GM18867 (cell line): Measurements from ENCODE around the gene HHIPL1.

ENCODE experiments used
- ATAC-seq: cut with Tn5 transposase; IDR thresholded peaks from one replicate; pipeline ENCODE4 v1.9.1; 2021; ENCODE audit warnings: mild to moderate bottlenecking, moderate library complexity; ENCODE audit not compliant: unreplicated experiment

Gene HHIPL1

DNA sequence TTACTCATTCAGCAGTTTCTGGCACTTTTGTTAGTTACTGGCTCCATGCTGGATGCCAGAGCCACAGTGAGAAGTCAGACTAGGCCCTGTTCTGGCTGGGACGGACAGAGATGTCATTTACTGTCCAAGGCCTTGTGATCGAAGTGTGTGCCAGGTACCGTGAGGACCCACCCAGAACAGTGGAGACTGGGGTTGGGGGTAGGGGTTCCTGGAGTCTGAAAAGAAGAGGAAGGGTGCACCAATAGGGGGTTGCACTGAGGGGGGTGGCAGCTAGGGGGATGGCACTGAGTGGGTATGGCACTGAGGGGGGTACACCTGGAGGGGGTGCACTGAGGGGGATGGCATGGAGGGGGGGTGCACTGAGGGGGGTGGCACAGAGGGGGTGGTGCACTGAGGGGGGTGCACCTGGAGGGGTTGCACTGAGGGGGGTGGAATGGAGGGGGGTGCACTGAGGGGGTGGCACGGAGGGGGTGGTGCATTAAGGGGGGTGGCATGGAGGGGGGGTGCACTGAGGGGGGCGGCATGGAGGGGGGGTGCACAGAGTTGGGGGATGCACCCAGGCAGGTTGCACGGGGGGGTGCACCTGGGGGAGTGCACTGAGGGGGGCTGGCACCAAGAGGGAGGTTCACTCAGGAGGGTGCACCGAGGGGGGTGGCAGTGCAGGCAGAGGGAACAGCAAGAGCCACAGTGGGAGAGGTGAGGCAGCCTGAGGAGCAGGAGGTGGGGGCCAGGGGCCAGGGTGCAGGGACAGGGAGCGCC lies 28.6 kb downstream of the HHIPL1 start:
- ATAC-seq, result no peak

DNA sequence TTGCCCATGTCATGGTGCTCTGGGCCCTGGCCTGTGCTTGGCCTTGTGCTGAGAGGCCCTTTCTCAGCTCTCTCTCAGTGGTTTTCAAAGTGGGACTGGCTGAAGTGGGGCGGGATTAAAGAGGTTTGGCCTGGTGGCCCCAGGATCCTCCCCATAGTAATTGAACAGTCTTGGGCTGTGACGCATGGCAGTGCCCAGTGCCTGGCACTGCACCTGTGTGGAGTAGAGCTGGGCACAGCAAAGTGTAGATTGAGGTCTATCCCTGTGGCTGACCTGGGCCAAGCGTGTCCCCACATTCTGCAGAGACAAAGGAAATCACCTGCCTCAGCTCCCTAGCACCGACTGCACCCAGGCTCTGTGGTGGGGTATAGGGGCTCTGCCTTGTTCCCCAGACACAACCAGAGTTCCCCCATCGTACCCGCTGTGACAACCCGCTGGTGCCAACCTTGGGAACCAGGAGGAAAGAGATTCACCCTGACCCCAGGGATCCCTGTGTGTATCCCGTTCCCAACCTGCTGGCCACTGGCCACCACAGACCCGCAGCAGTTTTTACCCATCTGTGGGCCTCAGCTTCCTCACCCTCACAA lies 29.2 kb downstream of the HHIPL1 start:
- no peak for ATAC-seq

DNA sequence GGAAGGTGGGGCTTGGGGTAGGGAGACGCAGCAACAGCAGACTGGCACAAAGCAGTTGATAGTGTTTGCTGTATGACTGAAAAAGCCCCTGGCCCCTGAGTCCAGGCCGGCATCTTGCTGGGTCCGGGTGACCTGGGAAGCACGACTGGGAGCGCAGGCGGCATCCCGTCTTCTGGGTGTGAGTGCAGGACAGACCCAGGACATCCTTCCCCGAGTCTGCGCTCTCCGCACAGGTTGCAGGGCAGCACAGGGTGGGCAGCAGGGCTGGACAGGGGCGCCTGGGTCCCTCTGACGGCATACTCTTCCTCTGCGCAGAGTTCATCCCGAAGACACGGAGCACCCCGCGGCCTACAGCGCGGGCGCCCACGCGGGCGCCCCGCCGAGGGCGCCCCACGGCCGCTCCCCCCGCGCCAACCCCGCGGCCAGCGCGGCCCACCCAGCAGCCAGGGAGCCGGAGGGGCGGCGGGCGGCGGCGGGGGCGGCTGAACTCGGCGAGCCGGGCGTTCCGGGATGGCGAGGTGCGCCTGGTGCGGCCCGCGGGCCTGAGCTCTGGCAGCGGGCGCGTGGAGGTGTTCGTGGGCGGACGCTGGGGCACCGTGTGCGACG lies 29.9 kb downstream of the HHIPL1 start:
- ATAC-seq, result no peak

DNA sequence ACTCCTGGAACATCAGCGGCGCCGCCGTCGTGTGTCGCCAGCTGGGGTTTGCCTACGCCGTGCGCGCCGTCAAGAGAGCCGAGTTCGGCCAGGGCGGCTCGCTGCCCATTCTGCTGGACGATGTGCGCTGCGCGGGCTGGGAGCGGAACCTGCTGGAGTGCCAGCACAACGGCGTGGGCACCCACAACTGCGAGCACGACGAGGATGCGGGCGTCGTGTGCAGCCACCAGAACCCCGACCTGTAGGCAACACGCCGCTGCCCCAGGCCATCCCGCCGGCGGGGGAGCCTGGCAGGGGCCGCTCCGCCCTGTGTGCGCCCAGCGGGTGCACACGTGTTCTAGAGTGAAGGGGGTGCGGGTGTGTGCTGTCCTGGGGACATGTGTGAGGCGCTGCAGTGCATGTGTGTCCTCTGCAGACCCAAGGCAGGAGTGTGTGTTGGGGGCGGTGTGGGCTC lies 30.5 kb downstream of the HHIPL1 start:
- ATAC-seq, result no peak

DNA sequence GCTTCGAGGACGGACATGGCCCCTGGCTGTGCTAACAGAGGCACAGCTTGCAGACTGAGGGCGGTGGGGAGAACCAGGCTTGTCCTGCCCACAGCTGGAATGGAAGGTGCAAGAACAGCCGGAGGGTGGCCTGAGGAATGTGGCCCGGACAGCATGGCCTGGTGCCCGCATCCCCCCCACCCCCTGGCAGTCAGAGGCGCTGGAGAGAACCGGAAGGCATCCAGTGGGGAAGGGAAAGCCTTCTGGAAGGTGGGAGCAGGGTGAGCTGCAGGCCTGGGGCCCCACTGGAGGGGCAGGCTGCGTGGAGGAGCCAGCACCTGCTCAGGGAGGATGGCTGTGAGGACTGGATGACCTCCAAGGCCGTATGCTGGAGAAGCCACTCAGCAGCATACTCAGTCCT lies 31.0 kb downstream of the HHIPL1 start:
- no peak for ATAC-seq

DNA sequence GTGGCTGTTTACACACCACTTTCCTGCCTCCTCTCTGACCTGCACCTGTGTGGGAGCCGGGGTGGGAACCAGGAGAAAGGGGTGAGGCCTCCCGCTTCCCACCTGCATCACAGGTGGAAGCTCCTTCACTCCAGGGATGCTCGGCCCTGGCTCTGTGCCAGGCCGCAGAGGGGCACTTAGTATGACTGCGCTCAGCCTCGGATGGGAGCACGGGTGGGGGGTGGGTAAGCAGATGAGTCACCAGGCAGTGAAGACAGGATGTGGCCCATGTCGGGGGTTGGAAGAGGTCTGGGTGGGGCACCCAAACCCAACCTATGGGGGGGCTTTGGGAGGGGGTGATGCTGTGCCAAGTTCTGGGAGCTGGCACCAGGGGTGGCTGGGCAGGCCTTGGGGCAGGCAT lies 31.7 kb downstream of the HHIPL1 start:
- no peak for ATAC-seq

DNA sequence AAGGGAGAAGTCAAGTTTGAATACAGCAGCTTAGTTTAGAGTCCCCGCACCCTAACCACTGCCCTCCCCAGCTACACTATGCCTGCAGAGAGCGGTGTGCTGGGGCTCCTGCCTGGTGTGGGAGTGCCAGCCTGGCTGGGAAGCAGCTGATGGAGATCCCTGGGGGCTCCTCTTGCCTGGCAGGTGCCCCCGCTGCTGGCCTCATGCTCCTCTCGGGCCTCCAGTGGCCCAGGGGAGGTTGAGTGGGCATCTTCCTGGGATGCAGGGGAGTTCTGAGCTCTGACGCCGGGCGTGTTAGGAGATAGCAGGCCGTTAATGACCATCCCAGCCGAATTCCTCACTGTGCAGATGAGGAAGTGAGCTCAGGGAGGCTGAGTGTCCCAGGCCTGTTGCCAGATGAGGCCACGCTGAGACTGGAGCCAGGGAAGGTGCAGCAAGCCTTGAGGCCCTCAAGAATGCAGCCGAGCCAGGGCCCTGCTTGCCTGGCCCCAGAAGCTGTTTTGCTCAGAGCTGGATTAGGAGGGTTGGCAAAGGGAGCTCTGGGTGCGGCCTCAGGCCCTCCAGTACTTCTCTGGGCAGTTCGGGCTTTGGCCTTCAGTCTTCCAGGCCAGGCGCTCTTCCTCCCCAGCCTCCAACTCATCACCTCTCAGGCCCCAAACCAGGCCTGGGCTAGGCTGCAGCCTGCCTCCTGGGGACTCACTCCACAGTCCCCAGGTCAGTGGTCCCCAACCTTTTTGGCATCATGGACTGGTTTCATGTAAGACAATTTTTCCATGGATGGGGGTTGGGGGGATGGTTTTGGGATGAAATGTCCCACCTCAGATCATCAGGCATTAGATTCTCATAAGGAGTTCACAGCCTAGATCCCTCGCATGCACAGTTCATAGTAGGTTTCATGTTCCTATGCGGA lies 32.6 kb downstream of the HHIPL1 start:
- ATAC-seq, result no peak

DNA sequence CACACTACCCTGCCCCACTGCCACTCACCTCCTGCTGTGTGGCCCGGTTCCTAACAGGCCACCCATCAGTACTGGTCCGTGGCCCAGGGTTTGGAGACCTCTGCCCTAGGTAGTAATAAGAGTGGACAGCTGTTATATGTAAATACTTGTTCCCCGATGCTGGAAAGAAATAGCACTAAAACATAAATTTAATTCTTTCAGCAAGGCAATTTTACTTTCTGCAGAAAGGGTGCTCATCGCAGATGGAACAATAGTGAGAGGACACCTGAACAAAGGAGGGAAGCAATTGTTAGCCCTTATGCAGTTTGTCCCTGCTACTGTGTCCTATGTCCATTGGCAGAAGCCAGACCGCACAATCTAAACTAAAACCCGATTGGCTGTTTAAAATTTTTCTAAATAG lies 33.3 kb downstream of the HHIPL1 start:
- ATAC-seq, result no peak

DNA sequence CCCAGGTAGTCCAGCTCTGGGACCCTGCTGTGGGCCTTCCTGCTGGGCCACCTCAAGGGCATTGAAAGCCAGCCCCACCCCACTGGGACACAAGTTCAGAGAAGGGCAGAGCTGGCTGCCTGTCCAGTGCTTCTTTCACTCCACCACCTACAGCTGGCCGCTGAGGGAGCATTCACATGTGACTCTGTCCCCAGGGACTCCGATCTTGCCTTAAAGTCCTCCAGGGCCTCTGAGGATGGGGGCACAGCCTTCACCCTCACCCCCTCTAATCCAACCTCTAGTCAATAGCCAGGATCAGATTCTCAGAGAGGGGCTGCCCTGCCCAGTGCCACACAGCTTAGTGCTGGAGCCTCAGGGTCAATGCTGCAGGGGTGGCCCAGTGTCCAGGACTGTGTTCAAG lies 34.2 kb downstream of the HHIPL1 start:
- ATAC-seq, result no peak

DNA sequence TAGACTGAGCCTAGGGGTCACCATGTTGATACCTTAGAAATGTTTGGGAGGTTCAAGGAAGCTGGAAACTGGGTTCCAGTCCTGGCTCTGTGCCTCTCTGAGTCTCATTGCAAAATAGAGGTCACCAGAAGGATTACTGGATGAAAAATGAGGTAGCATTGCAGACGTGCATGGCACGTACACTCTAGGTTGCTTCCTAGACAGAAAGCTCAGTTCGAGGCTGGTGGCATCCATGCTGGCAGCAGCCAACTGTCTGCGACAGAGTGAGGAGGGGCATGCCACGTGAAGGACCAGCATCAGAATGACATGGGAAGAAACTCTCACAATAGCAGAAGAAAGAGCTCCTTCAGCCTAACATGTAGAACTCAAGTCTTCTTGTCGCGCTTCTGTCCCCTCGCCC lies 34.6 kb downstream of the HHIPL1 start:
- no peak for ATAC-seq

DNA sequence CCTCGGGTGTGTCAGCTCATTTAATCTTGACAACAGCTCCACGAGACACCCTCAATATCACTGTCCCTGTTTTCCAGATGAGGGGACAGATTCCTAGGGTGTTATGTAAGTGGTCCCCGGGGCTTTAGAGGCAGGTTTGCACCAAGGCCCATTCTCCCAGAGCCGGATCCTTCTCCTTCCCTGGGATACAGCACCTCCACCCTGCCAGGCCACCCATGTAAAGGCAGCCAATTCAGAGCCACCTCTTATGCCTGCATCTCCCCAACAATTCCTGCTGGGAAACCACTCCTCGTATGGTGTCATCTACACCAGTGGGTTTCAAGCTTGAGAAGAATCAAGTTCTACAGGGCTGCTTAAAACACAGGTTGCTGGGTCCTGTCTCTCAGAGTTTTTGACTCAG lies 35.1 kb downstream of the HHIPL1 start:
- ATAC-seq, result no peak

DNA sequence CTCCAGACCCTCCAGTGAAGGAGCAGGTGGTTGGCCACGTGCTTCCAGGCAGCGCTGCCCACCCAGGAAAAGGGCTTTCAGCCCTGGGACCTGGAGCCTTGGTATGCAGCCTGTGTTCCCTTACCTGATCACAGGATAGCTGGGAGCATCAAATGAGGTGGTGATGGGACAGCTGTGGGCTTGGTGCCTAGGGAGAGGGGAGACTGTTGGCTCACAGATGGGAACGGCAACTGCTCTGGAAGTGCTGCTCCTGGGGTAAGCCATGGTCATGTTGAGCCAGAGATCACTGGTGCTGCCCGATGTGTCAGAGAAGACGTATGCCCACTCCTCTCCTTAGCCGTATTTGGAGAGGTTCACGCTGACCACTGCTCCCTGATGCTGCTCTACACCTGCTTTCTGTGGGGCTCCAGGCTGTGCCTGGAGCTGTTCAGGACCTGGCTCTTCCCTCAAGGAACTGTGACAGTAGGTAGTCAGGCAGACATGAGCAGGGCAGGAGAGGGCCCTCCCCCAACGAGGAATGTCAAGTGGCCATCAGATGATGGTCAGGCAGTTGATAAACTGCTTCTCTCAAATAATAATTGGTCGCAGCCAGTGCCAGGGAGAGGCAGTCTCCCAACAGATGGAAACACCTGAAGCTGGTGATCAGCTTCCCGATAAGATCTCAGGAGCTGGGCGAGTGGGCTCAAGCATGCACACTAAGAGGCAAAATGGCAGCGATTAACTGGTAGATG lies 36.3 kb downstream of the HHIPL1 start:
- ATAC-seq, result no peak

DNA sequence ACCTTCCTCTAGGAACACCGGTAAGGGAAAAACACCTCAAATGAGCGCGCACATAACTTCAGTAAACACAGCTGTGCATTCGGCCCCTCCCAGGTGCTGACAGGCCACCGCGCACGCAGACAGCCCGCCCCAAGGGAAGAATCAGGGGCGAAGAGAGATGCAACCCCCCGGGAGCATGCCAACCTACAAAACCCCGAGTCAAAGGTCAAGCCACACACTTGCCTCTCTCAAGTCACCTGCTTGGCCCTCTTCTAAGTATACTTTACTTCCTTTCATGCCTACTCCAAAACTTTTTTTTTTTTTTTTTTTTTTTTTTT lies 36.9 kb downstream of the HHIPL1 start:
- no peak for ATAC-seq

DNA sequence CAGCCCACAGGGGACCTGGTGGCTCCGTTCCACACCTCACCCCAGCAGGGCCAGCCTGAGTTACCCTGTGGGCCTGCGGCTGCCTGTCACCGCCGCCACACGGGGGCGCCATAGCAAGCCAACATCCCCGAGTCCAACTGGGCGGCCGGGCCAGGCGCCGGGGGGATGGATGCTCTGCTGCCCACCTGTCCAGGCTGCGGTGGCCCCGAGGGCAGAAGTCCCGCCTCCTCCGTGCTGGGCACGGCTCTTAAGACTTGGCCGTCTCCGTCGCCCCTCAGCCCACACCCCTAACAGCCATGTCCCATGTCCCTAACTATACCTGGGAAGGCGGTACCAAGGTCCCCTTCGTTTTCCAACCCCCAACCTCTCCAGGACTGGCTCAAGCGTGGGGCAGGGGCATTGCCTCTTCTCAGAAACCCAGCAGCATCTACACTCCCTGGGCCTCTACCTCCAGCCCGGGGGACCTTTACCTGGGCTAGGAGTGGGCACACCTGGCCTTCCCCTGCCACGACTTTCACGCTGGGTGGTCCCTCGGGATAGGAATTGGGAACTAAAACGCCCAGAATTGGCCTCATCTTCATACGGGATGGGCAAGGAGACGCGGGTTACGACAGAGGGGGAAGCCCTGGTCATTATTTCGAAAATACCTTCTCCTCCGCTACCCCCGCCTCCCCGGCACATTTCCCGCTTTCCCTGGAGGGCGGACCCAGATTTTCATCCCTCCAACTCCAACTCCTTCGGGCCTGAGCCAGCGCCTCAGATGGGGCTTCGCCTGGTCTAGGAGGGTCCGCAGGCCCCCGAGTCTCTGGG lies 38.1 kb downstream of the HHIPL1 start:
- ATAC-seq, result peak; percentile 33

DNA sequence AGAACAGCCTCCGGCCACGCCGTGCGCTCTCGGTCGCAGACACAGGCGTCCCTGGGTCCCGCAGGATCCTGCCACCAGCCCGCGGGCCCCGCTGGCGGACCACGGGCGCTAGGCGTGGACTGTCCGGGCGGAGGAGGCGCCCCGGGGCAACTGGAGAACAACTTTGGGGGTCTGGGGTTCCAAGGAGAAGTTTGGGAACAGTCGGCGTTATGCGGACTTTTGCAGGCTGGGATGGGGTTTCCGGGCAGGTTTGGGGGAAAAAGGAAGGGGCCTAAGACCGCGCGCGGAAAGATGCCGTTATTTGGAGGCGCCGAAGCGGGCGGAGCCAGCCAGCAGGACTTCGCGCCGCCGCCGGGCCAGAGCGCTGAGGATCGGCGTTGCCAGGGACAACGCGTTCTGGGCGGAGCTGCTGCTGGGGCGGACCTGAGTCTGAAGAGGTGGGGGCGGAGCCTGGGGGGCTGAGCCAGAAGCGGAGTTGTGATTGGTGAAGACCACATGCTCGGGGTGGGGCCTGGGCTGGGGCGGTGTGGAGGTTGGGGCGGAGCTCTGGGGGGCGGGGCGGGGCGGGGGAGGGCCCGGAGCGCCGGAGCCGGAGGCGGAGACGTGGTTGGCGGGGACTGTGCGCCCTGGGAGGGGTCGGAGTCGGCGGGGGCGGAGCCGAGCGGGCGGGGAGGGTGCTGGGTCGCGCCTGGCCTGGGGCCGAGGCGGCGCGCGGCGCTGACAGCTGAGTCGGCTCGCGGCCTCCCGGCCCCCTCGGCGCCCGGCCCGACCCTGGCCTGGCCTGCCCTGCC lies 38.9 kb downstream of the HHIPL1 start, which contains the start of gene CYP46A1:
Gene CYP46A1, plus strand, starts transcription at position 680 of the 791 bp plus-strand sequence. CDS start 120 bp downstream, outside the sequence.
- peak; percentile 88 for ATAC-seq

DNA sequence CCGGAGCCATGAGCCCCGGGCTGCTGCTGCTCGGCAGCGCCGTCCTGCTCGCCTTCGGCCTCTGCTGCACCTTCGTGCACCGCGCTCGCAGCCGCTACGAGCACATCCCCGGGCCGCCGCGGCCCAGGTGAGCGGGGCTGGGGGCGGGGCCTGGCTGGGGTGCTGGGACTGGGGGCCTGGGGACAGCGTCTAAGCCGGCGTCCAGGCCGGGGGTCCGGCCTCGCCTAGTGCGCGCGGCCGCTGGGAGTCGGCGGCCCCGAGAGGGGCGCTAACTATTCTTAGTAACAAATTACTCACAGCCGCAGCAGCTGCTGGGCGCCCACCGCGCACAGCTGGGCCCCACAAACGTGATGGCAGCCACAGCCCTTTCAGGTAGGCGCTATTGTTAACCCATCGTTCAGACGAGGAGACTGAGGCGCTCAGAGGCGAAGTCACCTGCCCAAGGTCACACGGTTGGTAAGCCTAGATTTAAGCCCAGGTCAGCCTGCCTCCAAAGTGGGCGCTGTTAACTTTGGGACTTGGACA lies 39.5 kb downstream of the HHIPL1 start:
- ATAC-seq, result peak; percentile 33

DNA sequence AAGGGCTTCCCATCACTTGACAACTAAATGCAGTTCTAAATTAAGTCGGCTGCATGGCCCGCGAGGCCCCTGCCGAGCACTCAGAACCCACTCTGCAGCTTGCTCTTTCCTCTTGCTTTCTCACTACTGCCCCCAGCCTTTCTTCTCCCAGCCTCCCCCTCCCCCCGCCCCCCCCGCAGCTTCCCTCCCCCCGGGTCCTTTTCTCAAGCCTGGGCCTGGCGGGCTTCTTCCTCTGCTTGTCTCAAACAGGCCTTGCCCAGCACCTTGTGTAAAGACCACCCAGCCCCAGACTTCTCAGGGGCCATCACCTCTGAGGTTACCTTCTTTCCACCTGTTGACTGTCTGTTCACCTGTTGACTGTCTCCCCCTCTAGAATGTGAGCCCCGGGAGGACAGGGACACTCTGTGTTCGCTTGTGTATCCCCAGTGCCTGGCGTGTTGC lies 40.2 kb downstream of the HHIPL1 start:
- no peak for ATAC-seq

DNA sequence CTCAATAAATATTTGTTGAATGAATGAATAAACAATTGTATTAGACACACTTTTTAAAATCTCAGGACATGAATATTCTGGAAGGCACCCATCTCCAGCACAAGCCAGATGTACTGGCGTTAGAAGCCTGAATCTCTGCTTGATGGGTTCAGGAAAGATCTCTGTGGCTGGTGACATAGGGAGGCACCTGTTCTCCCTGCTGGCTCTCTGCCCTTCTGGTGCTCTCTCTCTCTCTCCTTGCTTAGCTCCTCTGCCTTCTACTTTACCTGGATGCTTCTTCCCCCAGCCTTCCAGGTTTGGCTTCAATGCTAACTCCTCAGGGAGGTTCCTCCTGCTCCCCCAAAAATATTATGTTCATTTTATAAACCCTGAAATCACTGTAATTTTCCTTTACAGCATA lies 40.7 kb downstream of the HHIPL1 start:
- ATAC-seq, result no peak
